Measurements from ENCODE around the gene OR10Z1. TPM values are rescaled to one million over a fixed set of nuclear protein-coding genes. Genes with fewer than 3 reads are reported as not detected.

Gene OR10Z1
- total RNA-seq (2021; fragmentation: NEBNext Ultra II Directional; extraction: Animal tissue kit (Norgen Biotek cat#: 25700)): not detected in 2 replicates
- not detected in 2 replicates for polyA plus RNA-seq (2011; rRNA removed)
- not detected for polyA plus RNA-seq (2011; cell fraction: cytosol; rRNA removed)
- polyA plus RNA-seq (2011; cell fraction: nucleus; rRNA removed): not detected
- not detected in 4 replicates for polyA plus RNA-seq (2012, experiment 1 of 2)
- not detected for polyA plus RNA-seq (2012, experiment 2 of 2)
- not detected for polyA plus RNA-seq (2013, experiment 1 of 2)
- not detected for polyA plus RNA-seq (2013, experiment 2 of 2)
- polyA minus RNA-seq (2011; rRNA and poly(A)+ RNA removed): not detected in 2 replicates
- polyA minus RNA-seq (2011; cell fraction: cytosol; rRNA and poly(A)+ RNA removed): not detected
- polyA minus RNA-seq (2011; cell fraction: nucleus; rRNA and poly(A)+ RNA removed): not detected
- long read RNA-seq, experiment 1: 0 reads
- long read RNA-seq, experiment 2: 0 reads

GRCh38 chr1:158604968-158605367, at the start of gene OR10Z1:
OR10Z1 (plus strand) TSS chr1:158605268; CDS start chr1:158606439, 1,171 bp downstream.
- no peak within 1 kb of the TSS for H3K4me3 ChIP-seq (ENCODE audit: extremely low read depth in 1 of 4, insufficient read depth in 2 of 4, low read depth in 3 of 4, low read length in 4 of 4)
- TF ChIP-seq KDM5A (IDR thresholded peaks at IDR 0.05; ENCODE audit: low read length) (no peak), EGR1 (IDR thresholded peaks at IDR 0.05; ENCODE audit: borderline replicate concordance, low read depth, low read length) (no peak), CBX5 (IDR thresholded peaks at IDR 0.05; ENCODE audit: low read depth, low read length) (no peak), SRF (IDR thresholded peaks at IDR 0.05; ENCODE audit: low read depth, low read length) (no peak)
- TF ChIP-seq, protein P1, sequence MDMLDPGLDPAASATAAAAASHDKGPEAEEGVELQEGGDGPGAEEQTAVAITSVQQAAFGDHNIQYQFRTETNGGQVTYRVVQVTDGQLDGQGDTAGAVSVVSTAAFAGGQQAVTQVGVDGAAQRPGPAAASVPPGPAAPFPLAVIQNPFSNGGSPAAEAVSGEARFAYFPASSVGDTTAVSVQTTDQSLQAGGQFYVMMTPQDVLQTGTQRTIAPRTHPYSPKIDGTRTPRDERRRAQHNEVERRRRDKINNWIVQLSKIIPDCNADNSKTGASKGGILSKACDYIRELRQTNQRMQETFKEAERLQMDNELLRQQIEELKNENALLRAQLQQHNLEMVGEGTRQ (IDR thresholded peaks at IDR 0.05; ENCODE audit: low read length): no peak

More at GRCh38 chr1:158604968-158605367, at the start of gene OR10Z1:
- Histone ChIP-seq H3K79me2 (ENCODE audit: control insufficient read depth in 1 of 2, insufficient read depth in 2 of 2, low read length in 2 of 2) (no peaks in the 10 kb centered on the region), H2AFZ (ENCODE audit: low read length) (peak within 1 kb of the TSS; percentile 25; the same call in 1 of the 2 replicates), H2BK20ac (ENCODE audit: low read length) (no peak within 1 kb of the TSS), H2BK12ac (ENCODE audit: low read depth, low read length) (no peak within 1 kb of the TSS), H3K4me1 (replicated peaks in 1 of 4; ENCODE audit: control insufficient read depth in 3 of 4, insufficient read depth in 4 of 4, low read length in 3 of 4) (no peaks in the 10 kb centered on the region; a peak in 1 of 7 replicates), H3K23me2 (ENCODE audit: low read depth, low read length) (no peaks in the 10 kb centered on the region), H2BK15ac (ENCODE audit: low read length) (no peak within 1 kb of the TSS), H4K91ac (replicated peaks; ENCODE audit: insufficient read length, low read length) (no peak within 1 kb of the TSS), H3K27me3 (replicated peaks in 1 of 4; ENCODE audit: control insufficient read depth in 3 of 4, extremely low read depth in 1 of 4, insufficient read depth in 3 of 4, low read length in 3 of 4) (no peaks in the 10 kb centered on the region), H3K9ac (replicated peaks in 1 of 4; ENCODE audit: extremely low read depth in 1 of 4, low read depth in 3 of 4, low read length in 3 of 4) (no peak within 1 kb of the TSS), H3K79me1 (ENCODE audit: low read depth, low read length) (no peaks in the 10 kb centered on the region), H3K23ac (ENCODE audit: insufficient read length) (no peak within 1 kb of the TSS), H3K27ac (ENCODE audit: low read depth, low read length) (no peak within 1 kb of the TSS), H4K8ac (ENCODE audit: extremely low read depth, insufficient read depth, low read length) (no peak within 1 kb of the TSS), H2AK5ac (ENCODE audit: low read depth, low read length) (no peak within 1 kb of the TSS), H3K36me3 (ENCODE audit: control insufficient read depth in 2 of 4, insufficient read depth in 4 of 4, low read length in 3 of 4) (no peaks in the 10 kb centered on the region), H3K4me2 (ENCODE audit: insufficient read depth in 1 of 2, low read depth in 2 of 2, low read length in 2 of 2) (no peak within 1 kb of the TSS), H2BK120ac (replicated peaks; ENCODE audit: low read depth, low read length) (no peak within 1 kb of the TSS), H4K20me1 (replicated peaks in 1 of 2; ENCODE audit: control insufficient read depth in 1 of 2, insufficient read depth in 2 of 2, low read length in 2 of 2) (no peaks in the 10 kb centered on the region), H3K4ac (replicated peaks; ENCODE audit: insufficient read length, low read depth, low read length) (no peak within 1 kb of the TSS), H3K56ac (replicated peaks; ENCODE audit: insufficient read length, low read depth, low read length) (no peak within 1 kb of the TSS), H3K14ac (ENCODE audit: insufficient read length) (no peak within 1 kb of the TSS), H3K9me3 (ENCODE audit: insufficient read depth in 2 of 2, low read depth in 1 of 2, low read length in 1 of 2) (no peaks in the 10 kb centered on the region), H2BK5ac (ENCODE audit: low read depth, low read length) (no peak within 1 kb of the TSS), H4K5ac (ENCODE audit: insufficient read length, low read depth, low read length) (no peak within 1 kb of the TSS), H3K18ac (ENCODE audit: extremely low read depth, low read length) (no peak within 1 kb of the TSS)
- WGBS, 2 experiments (ENCODE audit: extremely low coverage in 1 of 2, insufficient coverage in 1 of 2, insufficient read length in 1 of 2, insufficient replicate concordance in 2 of 2, low coverage in 1 of 2, low lambda C conversion rate in 2 of 2, missing lambda C conversion rate in 1 of 2): 76% methylated on average over 1 of the region's 1 CpG; no CpG with 5 or more reads in 1 of the 2 experiments
- FAIRE-seq (no peak), DNase-seq (ENCODE audit: low read depth in 1 of 2, low spot score in 2 of 2) (no peak)
- POLR2A ChIA-PET (ENCODE audit: partially characterized antibody): interaction anchor here (0.7 kb wide), 1 partner anchor 18 kb away, joined by 3 read pairs; no protein-coding TSS in a partner anchor
- CTCF ChIA-PET (ENCODE audit: partially characterized antibody): no interaction called here
